ENCODE measurements around the gene SERTAD1. TPM values are rescaled to one million over a fixed set of nuclear protein-coding genes. Genes with fewer than 3 reads are reported as not detected.
"Not testable (repeated sequence)": the region's sequence is repeated elsewhere in the genome, so short reads cannot be mapped to it uniquely, and the experiment has no call there.

The SERTAD1 gene
- total RNA-seq, 1 donor from 2014 or later: 2.4 TPM

- Histone ChIP-seq H3K27me3 (peaks cover 46% of the 10 kb centered on the region), H3K4me3 (no peak overlapping the region), H3K9ac (no peak overlapping the region), H2AFZ (replicated peaks) (no peak overlapping the region), H3K4me2 (no peak overlapping the region), H3F3A (ENCODE audit: low read depth) (peaks cover 23% of the 10 kb centered on the region), H3K79me2 (ENCODE audit: low read depth) (no peaks in the 10 kb centered on the region), H3K36me3 (no peaks in the 10 kb centered on the region), H4K20me1 (ENCODE audit: low read depth) (peaks cover 17% of the 10 kb centered on the region), H3K9me3 (ENCODE audit: low read depth) (no peaks in the 10 kb centered on the region), H3K27ac (no peak overlapping the region), H3K4me1 (no peaks in the 10 kb centered on the region)
- Mint-ChIP-seq H3K36me3 (no peaks in the 10 kb centered on the region), H3K9me3 (peaks cover 5% of the 10 kb centered on the region), H3K4me1 (peaks cover 22% of the 10 kb centered on the region), H3K4me3 (peak overlapping the region; percentile 82), H3K27ac (no peak overlapping the region), H3K27me3 (ENCODE audit: insufficient read depth, low read depth) (peaks cover 27% of the 10 kb centered on the region)
- DNase-seq (ENCODE audit: low spot score): peak; percentile 81
- TF ChIP-seq EZH2phosphoT487 (IDR thresholded peaks at IDR 0.05): no peak
- TF ChIP-seq, protein P1, sequence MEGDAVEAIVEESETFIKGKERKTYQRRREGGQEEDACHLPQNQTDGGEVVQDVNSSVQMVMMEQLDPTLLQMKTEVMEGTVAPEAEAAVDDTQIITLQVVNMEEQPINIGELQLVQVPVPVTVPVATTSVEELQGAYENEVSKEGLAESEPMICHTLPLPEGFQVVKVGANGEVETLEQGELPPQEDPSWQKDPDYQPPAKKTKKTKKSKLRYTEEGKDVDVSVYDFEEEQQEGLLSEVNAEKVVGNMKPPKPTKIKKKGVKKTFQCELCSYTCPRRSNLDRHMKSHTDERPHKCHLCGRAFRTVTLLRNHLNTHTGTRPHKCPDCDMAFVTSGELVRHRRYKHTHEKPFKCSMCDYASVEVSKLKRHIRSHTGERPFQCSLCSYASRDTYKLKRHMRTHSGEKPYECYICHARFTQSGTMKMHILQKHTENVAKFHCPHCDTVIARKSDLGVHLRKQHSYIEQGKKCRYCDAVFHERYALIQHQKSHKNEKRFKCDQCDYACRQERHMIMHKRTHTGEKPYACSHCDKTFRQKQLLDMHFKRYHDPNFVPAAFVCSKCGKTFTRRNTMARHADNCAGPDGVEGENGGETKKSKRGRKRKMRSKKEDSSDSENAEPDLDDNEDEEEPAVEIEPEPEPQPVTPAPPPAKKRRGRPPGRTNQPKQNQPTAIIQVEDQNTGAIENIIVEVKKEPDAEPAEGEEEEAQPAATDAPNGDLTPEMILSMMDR (IDR thresholded peaks at IDR 0.05): peak; percentile 74
These were observed 38.5 kb upstream of the SERTAD1 start for GRCh38 chr19:40464059-40465024.

DNA sequence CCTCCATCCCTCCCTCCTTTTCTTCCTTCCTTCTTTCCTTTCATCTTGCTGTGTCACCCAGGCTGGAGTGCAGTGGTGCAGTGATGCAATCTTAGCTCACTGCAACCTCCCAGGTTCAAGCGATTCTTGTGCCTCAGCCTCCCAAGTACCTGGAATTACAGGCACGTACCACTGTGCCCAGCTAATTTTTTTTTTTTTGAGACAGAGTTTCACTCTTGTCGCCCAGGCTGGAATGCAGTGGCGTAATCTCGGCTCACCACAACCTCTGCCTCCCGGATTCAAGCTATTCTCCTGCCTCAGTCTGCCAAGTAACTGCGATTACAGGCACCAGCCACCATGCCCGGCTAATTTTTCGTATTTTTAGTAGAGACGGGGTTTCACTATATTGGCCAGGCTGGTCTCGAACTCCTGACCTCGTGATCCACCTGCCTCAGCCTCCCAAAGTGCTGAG is 37.8 kb upstream of the SERTAD1 start:
- H2AFZ ChIP-seq (replicated peaks); H3K79me2 ChIP-seq (ENCODE audit: low read depth); H3K4me2 ChIP-seq; H3K9me3 ChIP-seq (ENCODE audit: low read depth); H3K36me3 Mint-ChIP-seq; H3K27ac Mint-ChIP-seq; H3K9ac ChIP-seq; H3K9me3 Mint-ChIP-seq; H3K27ac ChIP-seq; H3K36me3 ChIP-seq; H3K4me1 ChIP-seq; DNase-seq (ENCODE audit: low spot score); H3K4me3 ChIP-seq; H3K4me3 Mint-ChIP-seq: not testable (repeated sequence)
- Mint-ChIP-seq H3K27me3 (ENCODE audit: insufficient read depth, low read depth) (peaks cover 21% of the 10 kb centered on the region), H3K4me1 (peaks cover 22% of the 10 kb centered on the region)
- Histone ChIP-seq H3K27me3 (peaks cover 39% of the 10 kb centered on the region), H4K20me1 (ENCODE audit: low read depth) (peaks cover 17% of the 10 kb centered on the region), H3F3A (ENCODE audit: low read depth) (peaks cover 23% of the 10 kb centered on the region)

DNA sequence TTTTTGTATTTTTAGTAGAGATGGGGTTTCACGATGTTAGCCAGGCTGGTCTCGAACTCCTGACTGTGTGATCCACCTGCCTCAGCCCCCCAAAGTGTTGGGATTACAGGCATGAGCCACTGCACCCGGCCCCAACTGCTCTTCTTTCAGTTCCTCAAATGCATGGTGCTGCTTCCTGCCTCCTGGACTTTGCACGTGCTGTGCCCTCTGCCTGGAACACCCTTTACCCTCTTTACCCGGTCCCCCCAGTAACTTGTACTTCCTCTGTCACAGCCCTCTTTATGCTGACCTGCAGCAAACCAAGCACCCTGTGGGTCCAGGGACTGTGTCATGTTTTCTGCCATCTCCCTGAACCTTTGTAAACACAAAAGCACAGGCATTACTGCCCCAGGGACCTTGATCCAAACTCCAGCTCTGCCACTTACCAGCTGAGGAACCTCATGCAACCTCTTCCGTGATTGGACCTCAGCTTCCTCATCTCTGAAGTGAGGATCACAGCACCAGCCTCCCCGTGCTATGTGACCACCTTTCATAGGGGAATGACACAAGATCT is 36.0 kb upstream of the SERTAD1 start:
- Histone ChIP-seq H3K27me3 (peaks cover 20% of the 10 kb centered on the region), H3K9me3 (ENCODE audit: low read depth) (no peaks in the 10 kb centered on the region), H3K36me3 (no peaks in the 10 kb centered on the region), H4K20me1 (ENCODE audit: low read depth) (peaks cover 7% of the 10 kb centered on the region), H3K4me1 (no peaks in the 10 kb centered on the region), H3K4me3 (no peak overlapping the region), H3K79me2 (ENCODE audit: low read depth) (no peaks in the 10 kb centered on the region), H3K4me2 (no peak overlapping the region), H3K27ac (no peak overlapping the region), H3F3A (ENCODE audit: low read depth) (peaks cover 16% of the 10 kb centered on the region), H3K9ac (no peak overlapping the region), H2AFZ (replicated peaks) (no peak overlapping the region)
- DNase-seq (ENCODE audit: low spot score): no peak
- TF ChIP-seq, protein P1 (IDR thresholded peaks at IDR 0.05): no peak
- no peak for TF ChIP-seq EZH2 (IDR thresholded peaks at IDR 0.05)
- TF ChIP-seq EZH2phosphoT487 (IDR thresholded peaks at IDR 0.05): no peak
- peaks cover 10% of the 10 kb centered on the region for H3K27me3 Mint-ChIP-seq (ENCODE audit: insufficient read depth, low read depth)
- H3K36me3 Mint-ChIP-seq: no peaks in the 10 kb centered on the region
- H3K4me1 Mint-ChIP-seq: peaks cover 19% of the 10 kb centered on the region
- peaks cover 4% of the 10 kb centered on the region for H3K9me3 Mint-ChIP-seq
- no peak overlapping the region for H3K27ac Mint-ChIP-seq
- no peak overlapping the region for H3K4me3 Mint-ChIP-seq

- H3F3A ChIP-seq (ENCODE audit: low read depth): peaks cover 8% of the 10 kb centered on the region
- no peak overlapping the region for H3K4me2 ChIP-seq
- no peak overlapping the region for H3K27ac Mint-ChIP-seq
- peaks cover 10% of the 10 kb centered on the region for H3K4me1 Mint-ChIP-seq
- no peak overlapping the region for H3K4me3 ChIP-seq
- no peaks in the 10 kb centered on the region for H3K36me3 ChIP-seq
- TF ChIP-seq, protein P1 (IDR thresholded peaks at IDR 0.05): no peak
- TF ChIP-seq EZH2phosphoT487 (IDR thresholded peaks at IDR 0.05): no peak
- no peak for TF ChIP-seq EZH2 (IDR thresholded peaks at IDR 0.05)
- H3K4me3 Mint-ChIP-seq: no peak overlapping the region
- no peaks in the 10 kb centered on the region for H4K20me1 ChIP-seq (ENCODE audit: low read depth)
- H3K9ac ChIP-seq: no peak overlapping the region
- H3K9me3 ChIP-seq (ENCODE audit: low read depth): no peaks in the 10 kb centered on the region
- H3K79me2 ChIP-seq (ENCODE audit: low read depth): no peaks in the 10 kb centered on the region
- no peaks in the 10 kb centered on the region for H3K9me3 Mint-ChIP-seq
- H3K36me3 Mint-ChIP-seq: no peaks in the 10 kb centered on the region
- no peak overlapping the region for H2AFZ ChIP-seq (replicated peaks)
- H3K27me3 ChIP-seq: peaks cover 8% of the 10 kb centered on the region
- no peak for DNase-seq (ENCODE audit: low spot score)
- H3K27ac ChIP-seq: no peak overlapping the region
- no peaks in the 10 kb centered on the region for H3K4me1 ChIP-seq
- H3K27me3 Mint-ChIP-seq (ENCODE audit: insufficient read depth, low read depth): no peaks in the 10 kb centered on the region
These were observed 34.4 kb upstream of the SERTAD1 start for GRCh38 chr19:40460185-40460584.

All from neural progenitor cell (in vitro differentiated cells).